ENCODE data around the gene CNTFR. TPM values are rescaled to one million over a fixed set of nuclear protein-coding genes. Genes with fewer than 3 reads are reported as not detected.

CNTFR gene
- total and polyA plus RNA-seq, 2 experiments from 2014 or later, result 4.7 to 7.5 TPM

- no peaks in the 10 kb centered on the region for H3K79me2 ChIP-seq
- H3K4me1 ChIP-seq (ENCODE audit: insufficient read depth), result peaks cover 13% of the 10 kb centered on the region
- no peaks in the 10 kb centered on the region for H3K9me2 ChIP-seq (replicated peaks; ENCODE audit: insufficient read depth)
- no peak overlapping the region for H3K27ac ChIP-seq
- DNase-seq (ENCODE audit: low spot score), result no peak
- no peaks in the 10 kb centered on the region for H4K20me1 ChIP-seq (ENCODE audit: insufficient read depth, poor library complexity, severe bottlenecking)
- TF ChIP-seq CTCF (IDR thresholded peaks at IDR 0.05; ENCODE audit: poor library complexity) (no peak), EZH2phosphoT487 (IDR thresholded peaks at IDR 0.05; ENCODE audit: low read depth, severe bottlenecking, unreplicated experiment) (no peak), EZH2 (IDR thresholded peaks at IDR 0.05; ENCODE audit: borderline replicate concordance) (no peak)
- H2AFZ ChIP-seq, result no peak overlapping the region
- H3K27me3 ChIP-seq, result peaks cover 15% of the 10 kb centered on the region
- H3K4me3 ChIP-seq, result no peak overlapping the region
- no peaks in the 10 kb centered on the region for H3K9me3 ChIP-seq (ENCODE audit: low read depth)
- no peaks in the 10 kb centered on the region for H3K36me3 ChIP-seq (replicated peaks; ENCODE audit: insufficient read depth, low read depth)
- no peak overlapping the region for H3K4me2 ChIP-seq
Observed at GRCh38 chr9:34572092-34572491, 17.4 kb downstream of the CNTFR start.

- no peak for DNase-seq (ENCODE audit: low spot score)
- Histone ChIP-seq H4K20me1 (ENCODE audit: insufficient read depth, poor library complexity, severe bottlenecking) (no peaks in the 10 kb centered on the region), H3K36me3 (replicated peaks; ENCODE audit: insufficient read depth, low read depth) (no peaks in the 10 kb centered on the region), H3K9me3 (ENCODE audit: low read depth) (no peaks in the 10 kb centered on the region), H3K4me3 (no peak overlapping the region), H3K27me3 (peaks cover 9% of the 10 kb centered on the region), H3K79me2 (no peaks in the 10 kb centered on the region), H2AFZ (no peak overlapping the region), H3K4me1 (ENCODE audit: insufficient read depth) (peaks cover 9% of the 10 kb centered on the region), H3K27ac (no peak overlapping the region), H3K9me2 (replicated peaks; ENCODE audit: insufficient read depth) (no peaks in the 10 kb centered on the region), H3K4me2 (no peak overlapping the region)
- TF ChIP-seq CTCF (IDR thresholded peaks at IDR 0.05; ENCODE audit: poor library complexity), result no peak
- TF ChIP-seq EZH2phosphoT487 (IDR thresholded peaks at IDR 0.05; ENCODE audit: low read depth, severe bottlenecking, unreplicated experiment), result no peak
- no peak for TF ChIP-seq EZH2 (IDR thresholded peaks at IDR 0.05; ENCODE audit: borderline replicate concordance)
- 80% methylated on average over 12 of the region's 12 CpGs for WGBS (ENCODE audit: low lambda C conversion rate, missing lambda C conversion rate)
Observed at GRCh38 chr9:34571481-34571810, 18.1 kb downstream of the CNTFR start.

GRCh38 chr9:34570809-34571480, 18.6 kb downstream of the CNTFR start:
- peaks cover 7% of the 10 kb centered on the region for H3K4me1 ChIP-seq (ENCODE audit: insufficient read depth)
- 86% methylated on average over 6 of the region's 7 CpGs for WGBS (ENCODE audit: low lambda C conversion rate, missing lambda C conversion rate)
- no peaks in the 10 kb centered on the region for H4K20me1 ChIP-seq (ENCODE audit: insufficient read depth, poor library complexity, severe bottlenecking)
- H3K27me3 ChIP-seq, result peaks cover 4% of the 10 kb centered on the region
- no peaks in the 10 kb centered on the region for H3K9me2 ChIP-seq (replicated peaks; ENCODE audit: insufficient read depth)
- H3K4me2 ChIP-seq, result no peak overlapping the region
- no peak overlapping the region for H2AFZ ChIP-seq
- no peaks in the 10 kb centered on the region for H3K36me3 ChIP-seq (replicated peaks; ENCODE audit: insufficient read depth, low read depth)
- no peak overlapping the region for H3K27ac ChIP-seq
- no peaks in the 10 kb centered on the region for H3K79me2 ChIP-seq
- no peak overlapping the region for H3K4me3 ChIP-seq
- TF ChIP-seq EZH2phosphoT487 (IDR thresholded peaks at IDR 0.05; ENCODE audit: low read depth, severe bottlenecking, unreplicated experiment), result no peak
- no peak for TF ChIP-seq CTCF (IDR thresholded peaks at IDR 0.05; ENCODE audit: poor library complexity)
- no peak for TF ChIP-seq EZH2 (IDR thresholded peaks at IDR 0.05; ENCODE audit: borderline replicate concordance)
- DNase-seq (ENCODE audit: low spot score), result no peak
- no peaks in the 10 kb centered on the region for H3K9me3 ChIP-seq (ENCODE audit: low read depth)
